Stimulated activated CD8-positive, alpha-beta memory T cell treated with anti-CD3 and anti-CD28 coated beads, Interleukin-12 subunit alpha, Interleukin-12 subunit beta, amount 100 ng/mL, for 24 hours (primary cell): ENCODE measurements around the gene REM2.

ENCODE experiments used
- DNase-seq: peaks from one replicate; pipeline ENCODE4 v3.0.0-alpha.2; 2020; ENCODE audit errors: extremely low read depth

REM2 gene

DNA sequence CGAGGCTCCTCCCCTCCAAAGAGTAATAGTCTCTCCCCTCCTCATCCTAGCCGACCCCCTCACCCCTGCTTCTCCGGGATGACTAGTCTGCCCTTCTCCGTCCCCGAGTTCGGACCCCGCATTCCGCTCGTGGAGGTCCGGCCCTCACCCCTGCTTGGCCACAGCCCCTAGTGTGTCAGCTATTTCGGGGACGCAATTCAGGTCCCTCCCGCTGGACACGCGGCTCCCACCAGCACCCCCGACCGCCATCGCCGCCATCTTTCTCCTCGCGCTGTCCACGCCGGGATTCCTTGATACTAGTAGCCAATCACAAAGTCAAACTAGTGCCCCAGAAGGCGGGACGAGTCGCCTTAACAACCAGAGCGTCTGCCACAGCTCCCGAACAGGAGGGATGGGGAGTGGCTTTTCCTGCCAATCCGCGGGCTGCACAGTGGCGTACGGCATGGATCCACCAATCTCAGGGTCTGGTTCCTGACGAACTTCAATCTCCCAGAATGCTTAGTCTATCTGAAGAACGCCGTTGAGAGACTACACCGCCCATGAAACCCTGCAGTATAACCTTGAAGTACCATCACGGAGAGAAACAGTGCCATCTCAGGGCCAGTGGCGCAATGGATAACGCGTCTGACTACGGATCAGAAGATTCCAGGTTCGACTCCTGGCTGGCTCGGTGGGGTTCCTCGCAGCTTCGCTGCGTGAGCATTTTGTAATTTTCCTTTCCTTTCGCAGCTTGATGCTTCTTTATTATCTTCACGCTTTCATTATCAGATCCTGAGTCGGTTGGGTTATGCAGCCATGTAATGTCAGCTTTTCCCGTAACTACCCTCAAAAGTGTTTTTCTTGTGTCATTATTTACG is 46.3 kb downstream of the REM2 start, which contains the start of gene PRMT5:
Gene PRMT5, minus strand, starts transcription at position 273 of the 857 bp plus-strand sequence. Its CDS starts 15 bp downstream, at position 258.
- peak; percentile 95 for DNase-seq

DNA sequence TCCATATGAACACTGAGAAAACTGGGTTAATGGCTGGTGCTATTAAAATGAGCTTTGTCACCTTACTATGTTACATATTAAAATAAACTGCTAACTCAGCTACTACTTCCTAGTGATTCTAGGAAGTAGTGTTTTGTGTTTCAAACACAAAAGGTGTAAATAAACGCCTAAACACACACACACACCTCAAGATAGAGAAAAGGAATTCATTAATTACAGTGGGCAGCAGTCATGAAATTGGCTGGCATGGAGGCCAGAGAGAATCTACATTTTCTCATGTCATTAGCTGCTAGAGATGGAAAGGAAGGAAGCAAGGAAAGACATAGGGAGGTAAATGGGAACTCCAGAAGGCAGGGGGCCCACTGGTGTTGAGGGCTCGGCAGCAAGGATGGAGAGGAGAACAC is 46.9 kb downstream of the REM2 start:
- DNase-seq = no peak

DNA sequence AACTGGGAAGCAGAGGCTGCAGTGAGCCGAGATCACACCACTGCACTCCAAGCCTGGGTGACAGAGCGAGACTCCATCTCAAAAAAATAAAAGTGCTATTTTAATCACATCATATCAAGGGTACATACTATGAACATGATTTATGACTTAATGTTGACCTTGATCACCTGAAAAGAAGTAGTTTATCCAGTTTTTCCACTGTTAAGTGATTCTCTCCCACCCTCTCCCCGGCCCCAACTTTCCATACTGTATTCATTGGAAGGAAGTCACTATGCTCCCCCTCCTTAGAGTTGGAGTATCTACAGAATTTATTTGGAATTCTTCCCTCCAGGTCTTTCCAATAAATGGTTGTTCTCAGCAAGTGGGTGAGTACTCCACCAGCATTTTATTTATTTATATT is 49.1 kb downstream of the REM2 start:
- DNase-seq = no peak

DNA sequence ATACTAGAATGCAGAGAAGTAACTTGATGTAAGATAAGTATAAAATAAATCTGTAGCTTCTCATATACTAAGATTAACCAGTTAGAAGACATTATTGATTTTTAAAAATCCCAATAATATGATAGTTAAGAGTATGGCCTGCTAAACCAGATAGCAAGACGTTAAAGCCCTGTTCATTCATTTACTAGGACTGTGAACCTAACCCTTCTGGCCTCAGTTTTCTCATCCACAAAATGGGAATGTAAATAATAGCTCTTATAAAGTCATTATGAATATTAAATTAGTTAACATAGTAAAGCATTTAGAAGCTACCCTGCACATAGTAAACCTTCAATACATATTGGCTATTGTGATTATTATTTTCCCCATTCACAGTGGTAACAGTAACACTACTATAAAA is 52.1 kb downstream of the REM2 start:
- DNase-seq = no peak
